Head of caudate nucleus (tissue), 42 donors: ENCODE measurements around the gene CLCNKA.
"Not testable (repeated sequence)": the region's sequence is repeated elsewhere in the genome, so short reads cannot be mapped to it uniquely, and the experiment has no call there.

Experiments used
- DNase-seq, 42 donors: peaks; one replicate each; pipeline versions ENCODE4 v3.0.0 to v3.0.0-alpha.2; 2020 to 2021; ENCODE audit warnings: mixed read lengths in 7 of 42
- intact Hi-C: fragments of 100-400 bp; cut with DNase I; formaldehyde crosslinking; loops from one replicate; pipeline ENCODE4 v1.15.0; 2022

Gene CLCNKA

DNA sequence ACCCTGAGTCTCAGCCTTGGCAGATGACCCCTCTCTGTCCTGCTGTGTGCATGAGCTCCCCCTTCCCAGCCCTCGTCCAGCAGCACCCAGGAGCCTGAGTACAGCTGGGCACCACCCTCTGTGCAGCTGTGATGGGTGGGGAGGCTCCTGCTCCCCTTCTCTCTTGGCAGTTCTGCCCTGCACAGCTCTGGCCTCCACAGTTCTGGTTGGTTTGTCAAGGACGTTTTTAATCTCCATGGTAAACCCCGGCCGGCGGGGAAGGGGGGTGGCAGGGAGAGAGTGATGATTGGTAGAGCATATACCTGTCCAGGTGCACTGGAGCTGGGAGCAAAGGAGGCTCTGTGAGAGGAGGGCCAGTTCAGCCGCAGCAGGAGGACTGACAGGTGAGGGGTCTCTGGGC is at the start of gene CLCNKA:
Gene CLCNKA, plus strand, starts transcription at position 356 of the 400 bp plus-strand sequence. CDS start 584 bp downstream, outside the sequence.
- intact Hi-C loops, result no loop called here
- DNase-seq, result no peak

DNA sequence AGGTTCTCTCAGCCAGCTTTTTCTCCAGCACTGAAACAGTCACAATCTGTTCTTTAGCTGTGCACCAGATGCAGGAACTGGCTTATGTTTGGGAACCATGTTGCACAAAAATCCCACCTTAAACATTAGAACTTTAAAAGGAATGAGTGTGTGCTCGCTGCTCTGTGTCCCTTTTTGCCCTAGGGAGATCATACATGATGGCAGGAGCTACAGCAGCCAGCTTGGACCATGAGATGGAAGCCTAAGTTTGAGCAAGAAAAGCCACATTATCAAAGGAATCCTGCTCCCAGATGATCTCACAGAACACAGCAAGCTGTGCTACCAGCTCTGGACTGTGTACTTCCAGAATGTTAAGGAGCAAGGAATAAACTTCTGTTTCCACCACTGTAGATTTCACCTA is 49.4 kb upstream of the CLCNKA start:
- intact Hi-C loops, result no loop called here
- DNase-seq, result peak in 1 of 42 donors; percentile 3

DNA sequence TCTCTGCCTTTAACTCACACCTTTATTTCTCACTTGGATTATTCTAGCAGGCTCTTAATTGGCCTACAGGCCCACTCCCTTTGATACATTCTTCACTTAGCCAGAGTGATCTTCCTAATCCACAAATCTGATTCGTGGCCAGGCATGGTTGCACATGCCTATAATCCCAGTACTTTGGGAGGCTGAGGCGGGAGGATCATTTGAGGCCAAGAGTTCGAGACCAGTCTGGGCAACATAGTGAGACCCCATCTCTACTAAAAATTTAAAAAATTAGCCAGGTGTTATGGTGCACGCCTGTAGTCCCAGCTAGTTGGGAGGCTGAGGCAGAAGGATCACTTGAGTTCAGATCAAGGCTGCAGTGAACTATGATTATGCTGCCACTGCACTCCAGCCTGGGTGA is 48.1 kb upstream of the CLCNKA start:
- intact Hi-C loops, result no loop called here
- DNase-seq, result peak in 2 of 42 donors; percentile 1 to 11

DNA sequence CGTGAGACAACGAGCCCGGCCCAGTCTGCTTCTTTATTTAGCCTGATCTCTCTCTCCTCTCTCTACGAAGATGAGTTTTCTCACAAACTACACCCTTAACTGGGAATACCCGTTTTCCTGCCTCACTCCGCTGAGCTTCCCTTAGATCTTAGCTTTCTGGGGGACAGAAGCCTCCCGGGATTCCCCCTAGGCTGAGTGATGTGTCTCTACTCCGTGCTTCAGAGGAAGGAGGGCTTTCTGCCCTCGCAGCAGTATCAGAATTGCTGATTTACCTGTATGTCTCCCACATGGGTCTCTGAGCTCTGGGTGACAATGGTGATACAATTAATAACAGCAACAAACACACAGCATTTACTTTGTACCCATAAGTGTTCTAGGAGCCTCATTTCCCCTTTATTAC is 47.0 kb upstream of the CLCNKA start:
- intact Hi-C loops, result no loop called here
- no peak for DNase-seq

DNA sequence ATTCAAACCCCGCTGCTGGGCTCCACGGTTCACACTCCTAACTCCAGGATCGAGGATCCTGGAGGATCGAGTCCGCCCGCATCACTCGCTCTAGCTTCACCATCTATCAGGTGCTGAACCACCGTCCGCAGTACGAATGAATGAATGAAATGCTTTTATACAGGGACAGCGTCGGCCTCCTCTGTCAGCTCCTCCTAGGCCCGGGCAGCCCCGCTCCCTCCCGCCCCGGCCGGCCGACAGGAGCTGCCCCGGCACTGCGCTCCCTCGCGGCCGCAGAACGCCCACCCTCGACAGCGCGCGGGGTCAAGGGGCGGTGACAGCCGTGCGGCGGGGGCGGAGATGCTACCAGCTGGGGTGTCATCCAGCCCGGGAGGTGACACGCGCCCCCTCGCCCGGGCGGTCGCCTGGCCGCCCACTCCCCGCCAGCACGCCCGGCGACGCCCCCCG is 46.5 kb upstream of the CLCNKA start:
- peak; percentile 47 to 93 (median 82) for DNase-seq

DNA sequence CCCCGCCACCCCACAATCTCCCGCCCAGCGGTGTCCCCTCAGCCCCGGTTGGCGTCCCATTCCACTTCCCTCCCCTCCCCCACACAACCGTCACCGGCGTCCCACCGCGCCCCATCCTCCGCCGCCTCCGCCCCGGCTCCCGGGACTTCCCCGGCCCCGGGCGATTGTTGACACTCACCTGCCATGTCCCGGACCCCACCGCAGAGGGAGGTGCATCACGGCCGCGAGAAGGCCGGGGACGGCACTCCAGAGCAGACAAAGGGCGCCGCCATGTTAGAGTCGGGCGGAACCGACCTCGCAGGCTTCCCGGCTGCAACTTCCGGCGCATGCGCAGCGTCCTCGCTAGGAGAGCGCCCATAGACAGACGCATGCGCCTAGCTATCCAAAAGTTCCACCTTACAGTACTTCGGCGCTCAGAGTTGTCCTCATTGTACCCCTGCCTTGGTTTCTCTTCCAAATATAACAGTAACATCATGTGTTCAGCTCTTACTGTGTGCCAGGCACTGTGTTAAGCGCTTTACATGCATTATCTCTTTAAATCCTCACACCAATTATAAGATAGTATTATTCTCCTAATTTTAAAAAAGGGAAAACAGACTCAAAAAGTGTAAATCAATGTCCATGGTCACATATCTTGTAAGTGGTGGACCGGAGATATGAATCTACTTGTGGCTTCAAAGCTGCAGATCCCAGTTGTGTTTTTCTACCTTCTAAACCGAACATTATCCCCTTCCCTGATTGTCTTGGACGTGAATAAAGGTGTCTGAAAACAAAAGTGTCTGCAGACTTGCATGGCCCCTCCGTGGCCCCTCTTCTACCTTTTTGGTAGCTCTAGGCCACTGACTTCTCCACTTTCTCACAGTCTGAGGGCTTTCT is 45.8 kb upstream of the CLCNKA start, which contains the start of gene ZBTB17:
Gene ZBTB17, minus strand, starts transcription at position 297 of the 876 bp plus-strand sequence. CDS start 27,606 bp downstream, outside the sequence.
- intact Hi-C loops, result no loop called here
- DNase-seq, result peak; percentile 84 to 96 (median 92)

More for the DNA sequence above, 46.5 kb upstream of the CLCNKA start:
- intact Hi-C loops, result no loop called here

DNA sequence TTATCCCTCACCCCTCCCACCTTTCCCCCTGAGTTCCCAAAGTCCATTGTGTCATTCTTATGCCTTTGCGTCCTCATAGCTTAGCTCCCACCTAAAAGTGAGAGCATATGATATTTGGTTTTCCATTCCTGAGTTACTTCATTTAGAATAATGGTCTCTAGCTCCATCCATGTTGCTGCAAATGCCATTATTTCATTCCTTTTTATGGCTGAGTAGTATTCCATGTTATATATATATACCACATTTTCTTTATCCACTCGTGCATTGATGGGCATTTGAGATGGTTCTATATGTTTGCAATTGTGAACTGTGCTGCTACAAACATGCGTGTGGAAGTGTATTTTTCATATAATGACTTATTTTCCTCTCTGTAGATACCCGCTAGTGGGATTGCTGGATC is 43.9 kb upstream of the CLCNKA start:
- intact Hi-C loops, DNase-seq: not testable (repeated sequence)

DNA sequence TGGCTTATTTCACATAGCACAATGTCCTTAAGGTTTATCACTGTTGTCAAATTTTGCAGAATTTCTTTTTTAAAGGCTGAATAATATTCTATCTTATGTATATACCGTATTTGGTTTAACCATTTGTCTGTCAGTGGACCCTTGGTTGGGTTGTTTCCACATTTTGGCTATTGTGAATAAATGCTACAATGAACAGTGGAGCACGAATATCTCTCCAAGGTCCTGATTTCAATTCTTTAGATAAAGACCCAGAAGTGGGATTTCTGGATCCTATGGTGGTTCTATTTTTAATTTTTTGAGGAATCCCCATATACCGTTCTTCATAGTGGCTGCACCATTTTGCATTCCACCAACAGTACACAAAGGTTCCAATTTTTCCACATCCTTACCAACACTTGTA is 40.2 kb upstream of the CLCNKA start:
- intact Hi-C loops, result no loop called here
- no peak for DNase-seq

DNA sequence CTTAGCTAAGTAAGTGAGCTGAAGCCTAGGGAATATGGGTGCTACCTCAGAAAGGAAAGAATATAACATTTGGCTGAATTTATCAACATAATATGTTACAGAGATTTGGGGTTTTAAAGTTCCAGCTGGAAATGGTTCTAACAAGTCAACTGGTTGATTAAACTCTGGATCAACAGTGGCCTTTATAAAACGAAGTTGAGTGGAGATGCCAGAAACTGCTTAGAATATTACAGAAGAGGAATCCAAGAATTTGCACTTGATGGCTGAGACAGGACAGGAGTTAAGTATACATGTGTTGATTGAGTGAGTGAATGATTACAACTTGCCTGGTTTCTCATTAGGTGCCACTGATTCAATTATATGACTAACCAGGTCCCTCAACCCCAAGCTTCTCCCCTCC is 38.6 kb upstream of the CLCNKA start:
- intact Hi-C loops, result no loop called here
- no peak for DNase-seq

DNA sequence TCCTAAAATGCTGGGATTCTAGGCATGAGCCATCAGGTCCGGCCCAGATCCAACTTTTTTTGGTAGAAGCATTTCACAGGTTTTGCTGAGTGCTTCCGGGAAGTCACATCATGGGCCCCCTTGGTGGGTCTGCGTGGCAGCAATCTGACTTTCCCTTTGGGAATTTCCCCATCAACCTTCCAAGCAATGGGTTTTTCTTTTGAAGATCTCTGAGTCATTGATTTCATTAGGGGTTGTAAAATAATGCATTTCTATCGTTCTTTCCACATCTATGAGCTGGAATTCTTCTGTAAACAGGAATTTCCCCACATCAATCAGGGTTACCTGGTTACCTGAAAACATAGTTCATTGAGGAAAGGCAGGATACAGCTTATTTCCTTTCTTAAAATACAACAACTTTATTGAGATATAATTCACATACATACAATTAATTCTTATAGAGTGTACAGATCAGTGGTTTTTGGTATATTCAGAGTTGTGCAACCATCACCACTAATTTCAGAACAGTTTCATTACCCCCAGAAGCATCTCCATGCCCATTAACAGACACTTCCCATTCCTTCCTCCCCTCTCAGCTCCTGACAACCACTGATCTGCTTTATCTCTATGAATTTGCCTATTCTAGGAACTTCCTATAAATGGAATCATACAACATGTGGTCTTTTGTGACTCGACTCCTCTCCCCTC is 36.1 kb upstream of the CLCNKA start:
- intact Hi-C loops, result no loop called here
- DNase-seq, result peak in 1 of 42 donors; percentile 28

DNA sequence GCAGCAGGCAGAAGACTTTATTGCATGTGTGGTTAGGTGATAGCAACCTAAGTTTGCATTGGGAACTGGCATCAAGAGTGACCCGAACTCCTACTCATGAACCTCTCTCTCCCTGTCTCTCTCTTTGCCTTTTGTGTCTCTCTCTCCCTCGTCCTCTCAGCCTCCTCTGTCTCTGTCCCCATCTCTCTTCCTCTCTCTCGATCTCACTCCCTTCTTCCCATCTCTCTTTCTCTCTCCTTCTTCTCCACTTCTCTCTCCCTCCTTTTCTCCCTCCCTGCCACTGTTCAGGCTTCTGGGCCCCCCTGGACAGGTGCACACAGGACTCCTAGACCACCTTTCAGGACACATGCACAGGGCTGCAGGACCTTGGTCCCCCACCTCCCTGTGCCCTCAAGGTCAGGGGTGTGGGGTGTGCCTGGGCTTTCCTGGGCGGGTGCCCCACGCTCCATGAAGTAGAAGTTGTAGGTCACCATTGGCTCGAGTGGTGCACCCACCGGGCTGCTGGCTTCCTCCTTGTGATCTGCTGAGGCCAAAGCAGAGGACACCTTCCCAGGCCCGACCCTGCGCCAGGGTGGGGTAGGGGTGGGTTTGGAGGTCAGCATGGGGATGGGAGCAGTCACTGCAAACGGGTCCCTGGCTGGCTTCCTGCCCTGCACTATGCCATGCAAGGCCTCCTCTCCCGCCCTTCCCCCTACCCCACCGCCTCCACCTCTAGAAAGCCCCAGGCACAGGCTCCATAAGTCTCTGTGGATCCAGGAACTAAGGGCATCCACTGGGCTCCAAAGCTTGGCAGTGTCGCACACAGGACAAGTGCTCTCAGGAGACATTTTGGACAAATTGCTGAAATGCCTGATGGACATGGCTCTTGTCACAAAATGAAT is 32.7 kb upstream of the CLCNKA start:
- intact Hi-C loops, result no loop called here
- DNase-seq, result no peak

DNA sequence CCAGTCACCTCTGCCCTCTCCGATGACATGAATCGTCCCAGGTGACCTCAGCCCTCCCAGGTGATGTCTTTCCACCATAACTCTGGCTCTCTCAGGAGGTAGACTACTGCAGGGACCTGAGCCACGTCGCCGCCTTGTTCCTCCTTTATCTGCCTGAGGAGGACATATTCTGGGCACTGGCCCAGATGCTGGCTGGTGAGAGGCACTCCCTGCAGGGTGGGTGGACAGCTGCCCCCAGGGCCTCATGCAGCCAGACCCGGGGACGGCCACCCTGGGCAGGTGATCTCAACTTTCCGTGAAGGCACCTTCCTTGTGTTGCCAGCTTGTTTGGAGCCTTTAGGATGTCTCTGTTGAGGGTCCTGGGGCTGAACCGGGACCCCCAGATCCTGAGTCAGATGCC is 32.1 kb upstream of the CLCNKA start:
- intact Hi-C loops, result loop anchor here (10.0 kb wide), 2 partner anchors 105 to 195 kb away; no protein-coding TSS in a partner anchor

DNA sequence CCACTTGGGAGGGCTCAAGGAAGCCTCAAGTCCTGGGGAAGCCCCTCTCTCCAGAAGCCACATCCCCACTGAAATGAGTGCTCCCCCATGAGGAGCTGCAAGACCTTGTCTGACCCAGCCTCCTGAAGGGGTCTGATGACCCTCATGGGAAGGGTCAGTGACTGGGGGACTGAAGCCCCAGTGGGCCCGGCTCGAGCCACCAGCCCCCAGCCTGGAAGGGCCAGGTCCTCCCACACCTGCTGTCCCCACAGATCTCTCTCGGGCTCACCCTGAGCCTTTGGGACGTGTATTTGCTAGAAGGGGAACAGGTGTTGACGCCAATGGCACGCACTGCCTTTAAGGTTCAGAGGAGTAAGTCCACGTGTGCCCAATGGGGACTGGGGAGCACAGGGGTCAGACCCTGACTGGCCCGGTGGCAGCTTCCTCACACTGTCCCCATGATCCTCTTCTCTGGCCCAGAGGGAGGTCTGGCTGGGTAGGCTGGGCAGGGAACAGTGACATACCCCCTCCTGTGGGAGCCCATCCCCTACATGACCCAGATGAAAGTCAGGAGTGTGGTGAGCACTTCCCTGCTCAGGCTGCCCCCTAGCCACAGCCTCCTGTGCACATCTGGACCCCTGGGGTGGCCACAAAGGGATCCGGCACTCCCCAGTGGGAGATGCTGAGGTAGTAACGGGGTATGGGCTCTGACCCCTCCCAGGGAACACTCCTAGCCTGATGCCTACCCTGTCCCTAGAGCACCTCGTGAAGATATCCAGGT is 30.2 kb upstream of the CLCNKA start:
- intact Hi-C loops, result loop anchor here (10.0 kb wide), 2 partner anchors 107 to 197 kb away; no protein-coding TSS in a partner anchor
- no peak for DNase-seq

More for the DNA sequence above, 32.1 kb upstream of the CLCNKA start:
- DNase-seq, result no peak

DNA sequence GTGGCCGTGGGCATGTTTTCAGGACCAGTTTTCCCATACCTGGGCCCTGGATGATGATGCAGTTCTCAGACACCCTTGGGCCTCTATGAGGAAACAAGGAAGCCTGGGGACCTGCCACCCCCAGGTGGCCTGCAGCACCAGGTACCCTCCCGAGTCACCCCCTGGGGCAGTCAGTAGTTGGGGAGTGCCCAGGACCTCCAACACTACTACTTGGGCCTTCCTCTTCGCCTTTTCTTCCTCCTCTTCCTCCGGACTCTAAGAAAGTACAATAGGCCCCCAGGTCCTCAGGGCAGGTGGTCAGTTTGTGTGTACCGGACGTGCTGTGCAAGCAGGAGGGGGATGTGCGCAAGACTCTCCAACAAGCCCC is 29.7 kb upstream of the CLCNKA start:
- no peak for DNase-seq
- intact Hi-C loops, result loop anchor here (10.0 kb wide), 2 partner anchors 107 to 197 kb away; no protein-coding TSS in a partner anchor

DNA sequence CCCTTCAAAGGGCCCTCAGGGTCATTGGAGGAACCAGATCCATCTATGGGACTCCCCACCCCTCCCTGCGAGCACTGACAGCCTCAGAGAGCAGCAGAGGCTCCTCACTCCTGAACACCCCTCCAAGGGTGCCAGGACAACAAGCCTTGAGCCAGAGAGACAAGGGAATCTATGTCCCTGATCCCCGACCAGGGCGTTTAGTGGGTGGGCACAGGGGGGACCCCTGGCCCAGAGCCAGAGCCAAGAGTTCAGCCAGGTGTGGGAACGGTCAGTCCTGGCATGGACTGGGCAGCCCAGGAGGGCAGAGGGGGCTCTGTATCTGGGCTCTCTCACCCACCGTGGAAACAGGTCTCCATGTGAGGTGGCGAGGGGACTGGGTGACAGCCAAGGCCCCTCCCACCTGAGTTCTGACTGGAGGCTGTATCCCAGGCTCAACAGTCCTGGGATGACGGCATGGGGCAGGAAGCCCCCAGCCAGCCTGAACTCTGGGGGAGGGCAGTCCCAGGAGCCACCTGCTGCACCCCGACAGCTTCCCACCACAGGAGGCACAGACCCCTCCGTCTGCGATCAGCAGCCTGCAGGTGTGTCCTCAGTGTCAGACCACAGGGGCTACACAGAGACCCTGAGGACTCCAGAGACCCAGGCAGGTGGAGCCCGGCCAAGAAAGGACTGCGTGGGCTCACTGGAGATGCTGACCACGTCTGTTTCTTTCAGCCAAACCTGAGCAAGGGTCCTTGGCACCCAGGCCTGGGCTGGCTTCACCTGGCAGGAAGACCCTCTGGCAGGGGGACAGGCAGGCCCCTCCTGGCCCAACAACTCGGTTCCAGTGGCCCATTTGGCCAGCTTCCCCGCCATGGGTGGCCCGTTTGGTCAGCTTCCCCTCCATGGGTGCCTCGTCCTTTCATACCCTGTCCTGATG is 29.0 kb upstream of the CLCNKA start:
- no peak for DNase-seq
- intact Hi-C loops, result loop anchor here (10.0 kb wide), 2 partner anchors 108 to 198 kb away; no protein-coding TSS in a partner anchor

DNA sequence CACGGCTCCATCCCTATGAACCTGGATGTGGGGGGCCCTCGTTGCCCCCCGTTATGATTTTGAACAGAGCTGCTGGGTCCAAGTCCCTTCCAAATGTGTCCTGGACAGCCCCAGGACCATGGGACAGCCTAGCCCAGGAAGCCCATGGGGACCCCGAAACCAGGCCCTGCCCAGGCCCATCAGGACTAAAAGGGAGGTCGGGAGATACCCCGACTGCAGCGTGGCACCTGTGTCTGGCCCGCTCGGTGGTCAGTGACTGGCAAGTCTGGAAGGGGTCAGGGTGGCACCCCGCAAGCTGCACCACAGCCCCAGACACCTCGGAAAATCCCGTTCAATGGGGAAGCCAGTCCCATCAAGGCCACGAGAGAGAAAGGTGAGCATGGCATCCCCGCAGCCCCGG is 28.2 kb upstream of the CLCNKA start:
- intact Hi-C loops, result loop anchor here (10.0 kb wide), 2 partner anchors 109 to 199 kb away; no protein-coding TSS in a partner anchor
- DNase-seq, result no peak

DNA sequence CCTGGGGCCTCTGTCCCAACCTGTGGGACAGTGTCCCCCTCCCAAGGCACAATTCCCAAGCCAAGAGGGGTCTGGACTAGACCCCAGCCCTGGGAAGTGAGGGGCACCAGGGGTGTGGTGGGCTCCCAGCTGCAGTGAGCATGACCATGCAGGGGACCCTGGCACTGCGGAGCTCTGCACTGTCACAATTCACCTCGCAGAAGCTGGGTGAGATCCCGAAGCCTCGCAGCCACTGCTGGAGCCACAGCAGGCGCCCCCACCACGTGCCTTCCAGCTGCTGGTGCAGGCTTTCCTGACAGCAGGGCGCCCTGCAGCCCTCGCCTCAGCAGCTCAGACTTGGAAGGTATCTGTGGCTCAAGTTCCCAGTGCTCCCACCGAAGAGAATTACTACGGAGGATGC is 27.8 kb upstream of the CLCNKA start:
- DNase-seq, result no peak
- intact Hi-C loops, result loop anchor here (10.0 kb wide), 2 partner anchors 109 to 199 kb away; no protein-coding TSS in a partner anchor
